Mammary epithelial cell (primary cell): ENCODE results near the gene HCRTR2.

Experiments used
- CTCF ChIP-seq, 2 donors: IDR thresholded peaks in 1 of 2; conservative IDR thresholded peaks in 1 of 2; 2 replicates each; pipeline ENCODE4 v1.5.1; 2011 to 2012; ENCODE audit warnings: inconsistent platforms in 2 of 2, low read length in 2 of 2, mild to moderate bottlenecking in 2 of 2, control low read depth in 1 of 2, low read depth in 1 of 2; ENCODE audit not compliant: insufficient read depth in 1 of 2; ENCODE audit errors: extremely low read depth in 1 of 2
- EZH2 ChIP-seq: IDR thresholded peaks from 2 replicates; pipeline ENCODE4 v1.6.1; 2012; ENCODE audit warnings: low read length, inconsistent platforms, borderline replicate concordance

GRCh38 chr6:55255113-55255512 lies 80.8 kb downstream of the HCRTR2 start:
- TF ChIP-seq CTCF (conservative IDR thresholded peaks at IDR 0.05 in 1 of 2, IDR thresholded peaks at IDR 0.05 in 1 of 2; ENCODE audit: extremely low read depth in 1 of 2, insufficient read depth in 1 of 2, low read depth in 1 of 2, low read length in 2 of 2) (no peak), EZH2 (no peak)
